HG02870 (cell line): ENCODE results near the gene OR6K2.

Experiments used
- ATAC-seq: cut with Tn5 transposase; IDR thresholded peaks from one replicate; pipeline ENCODE4 v1.9.1; 2021; ENCODE audit warnings: mild to moderate bottlenecking, moderate library complexity; ENCODE audit not compliant: unreplicated experiment

OR6K2 gene

GRCh38 chr1:158686111-158687009 lies 14.1 kb downstream of the OR6K2 start, which contains the start of gene SPTA1:
SPTA1 (minus strand) TSS chr1:158686715; CDS start chr1:158686517, 198 bp downstream.
- no peak for ATAC-seq

GRCh38 chr1:158685085-158685484 lies 15.4 kb downstream of the OR6K2 start:
- ATAC-seq: no peak

GRCh38 chr1:158681606-158682005 lies 18.8 kb downstream of the OR6K2 start:
- ATAC-seq: no peak

GRCh38 chr1:158679289-158679688 lies 21.2 kb downstream of the OR6K2 start:
- ATAC-seq: no peak

GRCh38 chr1:158675563-158676323 lies 24.7 kb downstream of the OR6K2 start:
- no peak for ATAC-seq

GRCh38 chr1:158674302-158674701 lies 26.1 kb downstream of the OR6K2 start:
- ATAC-seq: no peak

GRCh38 chr1:158666037-158666436 lies 34.4 kb downstream of the OR6K2 start:
- ATAC-seq: no peak

- no peak for ATAC-seq
Measured at GRCh38 chr1:158654571-158654970, 45.9 kb downstream of the OR6K2 start.

GRCh38 chr1:158654086-158654485 lies 46.4 kb downstream of the OR6K2 start:
- ATAC-seq: no peak

GRCh38 chr1:158652721-158653334 lies 47.6 kb downstream of the OR6K2 start:
- ATAC-seq: no peak
